HG03571 (cell line): Measurements from ENCODE around the gene CLSTN1.
"Not testable (repeated sequence)": the region's sequence is repeated elsewhere in the genome, so short reads cannot be mapped to it uniquely, and the experiment has no call there.

Source experiments
- ATAC-seq: cut with Tn5 transposase; IDR thresholded peaks from one replicate; pipeline ENCODE4 v1.9.1; 2021; ENCODE audit not compliant: unreplicated experiment

Gene CLSTN1

GRCh38 chr1:9717193-9718005, 106.4 kb downstream of the CLSTN1 start:
- peak; percentile 60 for ATAC-seq

- ATAC-seq: no peak
These were observed 107.2 kb downstream of the CLSTN1 start for GRCh38 chr1:9716404-9717192.

GRCh38 chr1:9715536-9716226, 108.1 kb downstream of the CLSTN1 start:
- ATAC-seq: no peak

- ATAC-seq: no peak
These were observed 109.5 kb downstream of the CLSTN1 start for GRCh38 chr1:9714257-9714718.

- not testable (repeated sequence) for ATAC-seq
These were observed 111.0 kb downstream of the CLSTN1 start for GRCh38 chr1:9712767-9713166.

GRCh38 chr1:9711466-9712020, 112.2 kb downstream of the CLSTN1 start:
- no peak for ATAC-seq

GRCh38 chr1:9710037-9710436, 113.7 kb downstream of the CLSTN1 start:
- no peak for ATAC-seq

GRCh38 chr1:9706178-9706577, 117.6 kb downstream of the CLSTN1 start:
- no peak for ATAC-seq

- no peak for ATAC-seq
These were observed 118.2 kb downstream of the CLSTN1 start for GRCh38 chr1:9705337-9706093.

GRCh38 chr1:9703681-9704080, 120.1 kb downstream of the CLSTN1 start:
- ATAC-seq: no peak

GRCh38 chr1:9703165-9703509, 120.6 kb downstream of the CLSTN1 start:
- no peak for ATAC-seq

- ATAC-seq: no peak
These were observed 122.1 kb downstream of the CLSTN1 start for GRCh38 chr1:9701665-9702064.

- ATAC-seq: no peak
These were observed 123.4 kb downstream of the CLSTN1 start for GRCh38 chr1:9700340-9700739.

- ATAC-seq: no peak
These were observed 124.4 kb downstream of the CLSTN1 start for GRCh38 chr1:9699361-9699760.

- no peak for ATAC-seq
These were observed 127.0 kb downstream of the CLSTN1 start for GRCh38 chr1:9696793-9697192.

GRCh38 chr1:9691691-9692090, 132.1 kb downstream of the CLSTN1 start:
- no peak for ATAC-seq

- no peak for ATAC-seq
These were observed 132.7 kb downstream of the CLSTN1 start for GRCh38 chr1:9691108-9691445.

GRCh38 chr1:9690440-9691107, 133.2 kb downstream of the CLSTN1 start:
- ATAC-seq: no peak

- ATAC-seq: no peak
These were observed 133.8 kb downstream of the CLSTN1 start for GRCh38 chr1:9689971-9690381.
